Right lobe of liver (tissue), 6 donors: Measurements from ENCODE around the gene GDAP2. TPM values are rescaled to one million over a fixed set of nuclear protein-coding genes. Genes with fewer than 3 reads are reported as not detected.

ENCODE experiments used
- ATAC-seq, 4 donors: fragments of 200-7000 bp; cut with Tn5 transposase; one replicate each; pipeline ENCODE4 v1.9.1; 2020; ENCODE audit warnings: mild to moderate bottlenecking in 4 of 4, moderate library complexity in 4 of 4
- DNase-seq, 3 donors: peaks; one replicate each; pipeline ENCODE4 v3.0.0-alpha.2; 2020
- H3K27ac ChIP-seq, 3 donors: fragments of 200-600 bp; one replicate each; pipeline ENCODE4 v1.8.0; 2022
- H3K27me3 ChIP-seq, 2 donors: fragments of 200-600 bp; one replicate each; pipeline ENCODE4 v1.8.0; 2022
- H3K36me3 ChIP-seq, 4 donors: fragments of 200-600 bp; sonication (generic) in 1 of 4; one replicate each; pipeline versions ENCODE4 v1.5.1 to v1.8.0; 2017 to 2022; ENCODE audit warnings: control low read depth in 1 of 4
- H3K4me1 ChIP-seq, 4 donors: fragments of 200-600 bp; sonication (generic) in 1 of 4; one replicate each; pipeline versions ENCODE4 v1.5.1 to v1.8.0; 2017 to 2022; ENCODE audit warnings: control low read depth in 1 of 4
- H3K4me3 ChIP-seq, 3 donors: fragments of 200-600 bp; one replicate each; pipeline ENCODE4 v1.8.0; 2022
- H3K9me3 ChIP-seq, 4 donors: fragments of 200-600 bp; sonication (generic) in 1 of 4; one replicate each; pipeline versions ENCODE4 v1.5.1 to v1.8.0; 2017 to 2022; ENCODE audit warnings: control low read depth in 1 of 4
- CTCF ChIP-seq, 4 donors: fragments of 200-600 bp in 3 of 4; fragments of 450-650 bp in 1 of 4; IDR thresholded peaks; one replicate each; pipeline versions ENCODE4 v1.5.1 to v1.8.0; 2016 to 2022; ENCODE audit warnings: antibody characterized with exemption in 4 of 4, mild to moderate bottlenecking in 2 of 4
- POLR2A ChIP-seq: fragments of 450-650 bp; IDR thresholded peaks from one replicate; pipeline ENCODE4 v1.6.1; 2017; ENCODE audit warnings: antibody characterized with exemption, mild to moderate bottlenecking
- WGBS: methylation state at CpG from one replicate; pipeline ENCODE4 v1.1.6; 2018; ENCODE audit warnings: low coverage, low lambda C conversion rate; ENCODE audit not compliant: insufficient coverage; ENCODE audit errors: missing lambda C conversion rate; 5-methylcytosine and 5-hydroxymethylcytosine counted together
- intact Hi-C, 2 donors: fragments of 100-400 bp; cut with DNase I; formaldehyde crosslinking; loops; one replicate each; pipeline versions ENCODE4 v1.11.2 to v1.14.1; 2022
- total RNA-seq, 6 experiments: library from RNA; depleted of rRNA in 2 of 6; stranded (reverse); fragments of >200 nt in 2 of 6; fragmentation: NEBNext Ultra II Directional in 3 of 6; extraction: Animal tissue kit (Norgen Biotek cat#: 25700) in 3 of 6; gene quantifications; one replicate each; pipeline versions ENCODE4 v1.1.0 to v1.2.4, GENCODE V29; 2016 to 2023
- donor health status: DM: no; HTN: yes; CAD: no.
- donor health status: DM: no; HTN: no; CAD: no.
- donor health status: DM: no; HTN: no; CAD: no.
- donor health status: DM: no; HTN: yes; CAD: no.
- donor health status: DM: no; HTN: yes; CAD: no.

GDAP2 gene
- total RNA-seq, 6 experiments from 2014 or later = 11.3 to 16.2 (median 13.2) TPM

- no peak overlapping the region for H3K27ac ChIP-seq
- H3K4me1 ChIP-seq = peaks cover 0 to 18% (median 0%) of the 10 kb centered on the region in 4 donors
- WGBS = 0% methylated on average over 1 of the region's 1 CpG
- no peaks in the 10 kb centered on the region for H3K36me3 ChIP-seq
- intact Hi-C loops = no loop called here
- TF ChIP-seq POLR2A = no peak
- no peak for TF ChIP-seq CTCF (IDR thresholded peaks at IDR 0.05)
- no peaks in the 10 kb centered on the region for H3K9me3 ChIP-seq
- no peak overlapping the region for H3K4me3 ChIP-seq
- ATAC-seq (peak in 2 of 4 donors; percentile 45 to 84), DNase-seq (no peak)
- H3K27me3 ChIP-seq = no peaks in the 10 kb centered on the region
Observed at GRCh38 chr1:117824616-117825015, 104.8 kb downstream of the GDAP2 start.

- Histone ChIP-seq H3K4me3 (no peak overlapping the region), H3K27me3 (no peaks in the 10 kb centered on the region), H3K36me3 (no peaks in the 10 kb centered on the region), H3K4me1 (peaks cover 0 to 32% (median under 1%) of the 10 kb centered on the region in 4 donors), H3K9me3 (no peaks in the 10 kb centered on the region), H3K27ac (no peak overlapping the region)
- ATAC-seq = peak in 2 of 4 donors; percentile 16
- no peak for TF ChIP-seq POLR2A
- TF ChIP-seq CTCF (IDR thresholded peaks at IDR 0.05) = no peak
- 77% methylated on average over 3 of the region's 3 CpGs for WGBS
- intact Hi-C loops = no loop called here
- no peak for DNase-seq
Observed at GRCh38 chr1:117821774-117822482, 107.5 kb downstream of the GDAP2 start.

GRCh38 chr1:117821382-117821755, 108.1 kb downstream of the GDAP2 start:
- Histone ChIP-seq H3K4me3 (no peak overlapping the region), H3K4me1 (peaks cover 0 to 32% (median under 1%) of the 10 kb centered on the region in 4 donors), H3K36me3 (no peaks in the 10 kb centered on the region), H3K27me3 (no peaks in the 10 kb centered on the region), H3K27ac (no peak overlapping the region), H3K9me3 (no peaks in the 10 kb centered on the region)
- no peak for TF ChIP-seq CTCF (IDR thresholded peaks at IDR 0.05)
- DNase-seq = no peak
- no peak for ATAC-seq
- WGBS = 80% methylated on average over 1 of the region's 5 CpGs
- intact Hi-C loops = no loop called here

- Histone ChIP-seq H3K9me3 (no peaks in the 10 kb centered on the region), H3K27ac (no peak overlapping the region), H3K4me1 (peaks cover 0 to 32% (median under 1%) of the 10 kb centered on the region in 4 donors), H3K36me3 (no peaks in the 10 kb centered on the region), H3K4me3 (no peak overlapping the region), H3K27me3 (no peaks in the 10 kb centered on the region)
- DNase-seq (no peak), ATAC-seq (no peak)
- intact Hi-C loops = no loop called here
- WGBS = 72% methylated on average over 3 of the region's 7 CpGs
- TF ChIP-seq POLR2A (no peak), CTCF (IDR thresholded peaks at IDR 0.05) (no peak)
Observed at GRCh38 chr1:117820694-117821381, 108.6 kb downstream of the GDAP2 start.
